ENCODE measurements around the gene HSP90B1. TPM values are rescaled to one million over a fixed set of nuclear protein-coding genes. Genes with fewer than 3 reads are reported as not detected.
A peak's percentile ranks its signal among the peaks of the same experiment; 100 is the strongest.

HSP90B1 gene
- total RNA-seq, 1 experiment from 2014 or later, result 864 TPM

- POLR2A ChIA-PET, result no interaction called here
- DNase-seq (ENCODE audit: low spot score) (no peak), ATAC-seq (no peak)
- peaks cover 6% of the 10 kb centered on the region for H3K4me1 Mint-ChIP-seq
- H3K36me3 Mint-ChIP-seq, result no peaks in the 10 kb centered on the region
- H3K27ac Mint-ChIP-seq, result no peak overlapping the region
- H3K4me3 Mint-ChIP-seq, result no peak overlapping the region
- no peak for TF ChIP-seq HMGXB4 (CRISPR knock-in tag; IDR thresholded peaks at IDR 0.05)
- TF ChIP-seq ZNF425 (CRISPR knock-in tag; conservative IDR thresholded peaks at IDR 0.05), result no peak
- TF ChIP-seq EMX1 (CRISPR knock-in tag; IDR thresholded peaks at IDR 0.05), result no peak
- TF ChIP-seq, protein P1, sequence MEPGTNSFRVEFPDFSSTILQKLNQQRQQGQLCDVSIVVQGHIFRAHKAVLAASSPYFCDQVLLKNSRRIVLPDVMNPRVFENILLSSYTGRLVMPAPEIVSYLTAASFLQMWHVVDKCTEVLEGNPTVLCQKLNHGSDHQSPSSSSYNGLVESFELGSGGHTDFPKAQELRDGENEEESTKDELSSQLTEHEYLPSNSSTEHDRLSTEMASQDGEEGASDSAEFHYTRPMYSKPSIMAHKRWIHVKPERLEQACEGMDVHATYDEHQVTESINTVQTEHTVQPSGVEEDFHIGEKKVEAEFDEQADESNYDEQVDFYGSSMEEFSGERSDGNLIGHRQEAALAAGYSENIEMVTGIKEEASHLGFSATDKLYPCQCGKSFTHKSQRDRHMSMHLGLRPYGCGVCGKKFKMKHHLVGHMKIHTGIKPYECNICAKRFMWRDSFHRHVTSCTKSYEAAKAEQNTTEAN (CRISPR knock-in tag; IDR thresholded peaks at IDR 0.05), result no peak
- no peak for TF ChIP-seq TEAD4 (CRISPR knock-in tag; IDR thresholded peaks at IDR 0.05)
- TF ChIP-seq ZNF138 (CRISPR knock-in tag; conservative IDR thresholded peaks at IDR 0.05), result no peak
- TF ChIP-seq ELF4 (CRISPR knock-in tag; IDR thresholded peaks at IDR 0.05; ENCODE audit: low read depth), result no peak
- TF ChIP-seq GRHL2 (CRISPR knock-in tag; IDR thresholded peaks at IDR 0.05; ENCODE audit: insufficient replicate concordance, severe bottlenecking), result no peak
- peaks cover 6% of the 10 kb centered on the region for H3K27me3 Mint-ChIP-seq (ENCODE audit: low read depth)
- CTCF ChIA-PET, result no interaction called here
- H3K9me3 Mint-ChIP-seq, result no peaks in the 10 kb centered on the region
These were observed 22.0 kb upstream of the HSP90B1 start for GRCh38 chr12:103908246-103908541.

- ChIA-PET CTCF (no interaction called here), POLR2A (no interaction called here)
- TF ChIP-seq RORB (CRISPR knock-in tag; IDR thresholded peaks at IDR 0.05) (no peak), RELA (CRISPR knock-in tag; IDR thresholded peaks at IDR 0.05; ENCODE audit: borderline replicate concordance) (no peak), MAX (CRISPR knock-in tag; IDR thresholded peaks at IDR 0.05) (no peak), ATF1 (CRISPR knock-in tag; IDR thresholded peaks at IDR 0.05) (no peak), NFATC4 (CRISPR knock-in tag; IDR thresholded peaks at IDR 0.05) (no peak), STAT6 (CRISPR knock-in tag; conservative IDR thresholded peaks at IDR 0.05; ENCODE audit: low read depth) (no peak)
- TF ChIP-seq, protein P2, sequence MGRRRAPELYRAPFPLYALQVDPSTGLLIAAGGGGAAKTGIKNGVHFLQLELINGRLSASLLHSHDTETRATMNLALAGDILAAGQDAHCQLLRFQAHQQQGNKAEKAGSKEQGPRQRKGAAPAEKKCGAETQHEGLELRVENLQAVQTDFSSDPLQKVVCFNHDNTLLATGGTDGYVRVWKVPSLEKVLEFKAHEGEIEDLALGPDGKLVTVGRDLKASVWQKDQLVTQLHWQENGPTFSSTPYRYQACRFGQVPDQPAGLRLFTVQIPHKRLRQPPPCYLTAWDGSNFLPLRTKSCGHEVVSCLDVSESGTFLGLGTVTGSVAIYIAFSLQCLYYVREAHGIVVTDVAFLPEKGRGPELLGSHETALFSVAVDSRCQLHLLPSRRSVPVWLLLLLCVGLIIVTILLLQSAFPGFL (CRISPR knock-in tag; IDR thresholded peaks at IDR 0.05; ENCODE audit: borderline replicate concordance), result no peak
- DNase-seq (ENCODE audit: low spot score) (no peak), ATAC-seq (peak; percentile 75)
- Mint-ChIP-seq H3K27ac (no peak overlapping the region), H3K36me3 (no peaks in the 10 kb centered on the region), H3K27me3 (ENCODE audit: low read depth) (peaks cover 6% of the 10 kb centered on the region), H3K4me3 (no peak overlapping the region), H3K4me1 (peaks cover 6% of the 10 kb centered on the region), H3K9me3 (no peaks in the 10 kb centered on the region)
These were observed 21.3 kb upstream of the HSP90B1 start for GRCh38 chr12:103908877-103909276.
